K562 (cell line): Measurements from ENCODE around the gene HMBS. TPM values are rescaled to one million over a fixed set of nuclear protein-coding genes. Genes with fewer than 3 reads are reported as not detected.

Experiments
- ATAC-seq: fragments of 200-7000 bp; cut with Tn5 transposase; 3 replicates; pipeline ENCODE4 v1.9.1; 2020; ENCODE audit warnings: moderate library complexity
- BruUV-seq: library from RNA; stranded (reverse); fragments of 400-500 nt; replicated peaks from 2 replicates; lab custom pipeline; 2021; lab: Mats Ljungman, UMichigan
- CTCF ChIA-PET: fragments of 300-600 bp; formaldehyde crosslinking; extraction: SDS; loops from one replicate; lab custom pipeline; 2021; ENCODE audit warnings: low intra/inter-chr PET ratio; lab: Yijun Ruan, JAX
- POLR2A ChIA-PET: fragments of 300-600, 350-650 bp; sonication (Branson Sonifier 250); formaldehyde crosslinking; extraction: SDS; loops from one replicate; lab custom pipeline; 2021; ENCODE audit warnings: antibody characterized with exemption, inconsistent platforms; lab: Yijun Ruan, JAX
- DNase-seq, 4 experiments: peaks; one replicate each; pipeline versions ENCODE4 v3.0.0 to v3.0.0-alpha.2; 2011 to 2018; ENCODE audit warnings: low spot score in 3 of 4, mixed read lengths in 3 of 4; ENCODE audit errors: extremely low read depth in 1 of 4
- FAIRE-seq: peaks from 2 replicates; lab custom pipeline; 2011; peaks lifted over from hg19 to GRCh38; lab: Jason Lieb, UNC
- H2AFZ ChIP-seq: 2 replicates; pipeline ENCODE4 v1.6.0; 2011; ENCODE audit warnings: low read depth, low read length, control low read depth, inconsistent platforms
- H3K27ac ChIP-seq: fragments of 200-600 bp; 3 replicates; pipeline ENCODE4 v1.8.0; 2011; ENCODE audit warnings: low read depth, mild to moderate bottlenecking, control low read depth, inconsistent platforms, low read length, moderate library complexity, mixed read lengths; ENCODE audit errors: extremely low read depth
- H3K27me3 ChIP-seq, 2 experiments: fragments of 300-600 bp in 1 of 2; 2 replicates in 1 of 2; 3 replicates in 1 of 2; pipeline versions ENCODE4 v1.6.0 to v1.8.0; 2011; ENCODE audit warnings: inconsistent platforms in 2 of 2, low read length in 2 of 2, mild to moderate bottlenecking in 1 of 2, mixed read lengths in 1 of 2, moderate library complexity in 1 of 2; ENCODE audit not compliant: control insufficient read depth in 2 of 2, insufficient read depth in 2 of 2
- H3K36me3 ChIP-seq: fragments of 300-600 bp; 3 replicates; pipeline ENCODE4 v1.8.0; 2011; ENCODE audit warnings: mild to moderate bottlenecking, low read length, inconsistent platforms; ENCODE audit not compliant: control insufficient read depth, insufficient read depth
- H3K4me1 ChIP-seq, 2 experiments: fragments of 200-600 bp in 1 of 2; replicated peaks in 1 of 2; 2 replicates in 1 of 2; 3 replicates in 1 of 2; pipeline versions ENCODE4 v1.5.1 to v1.8.0; 2011; ENCODE audit warnings: inconsistent platforms in 2 of 2, low read length in 2 of 2, mild to moderate bottlenecking in 1 of 2, mixed read lengths in 1 of 2, moderate library complexity in 1 of 2; ENCODE audit not compliant: control insufficient read depth in 2 of 2, insufficient read depth in 2 of 2
- H3K4me2 ChIP-seq: 2 replicates; pipeline ENCODE4 v1.6.1; 2011; ENCODE audit warnings: low read length, control low read depth, inconsistent platforms, mixed read lengths; ENCODE audit not compliant: insufficient read depth
- H3K4me3 ChIP-seq: fragments of 200-600 bp; sonication (generic), shearing (Covaris generic); 2 replicates; pipeline ENCODE4 v1.5.1; 2016; ENCODE audit warnings: control low read depth, inconsistent platforms
- H3K79me2 ChIP-seq: fragments of 200-600 bp; 3 replicates; pipeline ENCODE4 v1.8.0; 2011; ENCODE audit warnings: low read length, inconsistent platforms; ENCODE audit not compliant: control insufficient read depth, insufficient read depth
- H3K9ac ChIP-seq, 2 experiments: 2 replicates each; pipeline versions ENCODE4 v1.6.0 to v1.6.1; 2011; ENCODE audit warnings: low read depth in 2 of 2, low read length in 2 of 2, control low read depth in 1 of 2, inconsistent platforms in 1 of 2, mild to moderate bottlenecking in 1 of 2, mixed read lengths in 1 of 2; ENCODE audit not compliant: insufficient read depth in 1 of 2
- H3K9me1 ChIP-seq: one replicate; pipeline ENCODE4 v1.6.0; 2011; ENCODE audit warnings: inconsistent platforms, mild to moderate bottlenecking, low read length, moderate library complexity; ENCODE audit not compliant: control insufficient read depth, insufficient read depth
- H3K9me3 ChIP-seq: replicated peaks from 2 replicates; pipeline ENCODE4 v1.5.1; 2011; ENCODE audit warnings: low read depth, low read length, inconsistent platforms; ENCODE audit not compliant: control insufficient read depth, insufficient read depth
- H4K20me1 ChIP-seq: replicated peaks from 2 replicates; pipeline ENCODE4 v1.6.1; 2011; ENCODE audit warnings: low read length, inconsistent platforms, mixed read lengths; ENCODE audit not compliant: control insufficient read depth, insufficient read depth
- CREM ChIP-seq: IDR thresholded peaks from 2 replicates; pipeline ENCODE4 v1.6.1; 2014; ENCODE audit warnings: antibody characterized with exemption, low read depth
- CXXC5 ChIP-seq: fragments of 250-450 bp; sonication (Bioruptor Pico); IDR thresholded peaks from 2 replicates; pipeline ENCODE4 v1.8.0; 2022; ENCODE audit warnings: inconsistent platforms, mild to moderate bottlenecking, moderate library complexity
- FOXK2 ChIP-seq, 2 experiments: fragments of 450-650 bp; IDR thresholded peaks in 1 of 2; conservative IDR thresholded peaks in 1 of 2; 2 replicates each; pipeline ENCODE4 v1.6.1; 2016; ENCODE audit warnings: low read depth in 2 of 2, mild to moderate bottlenecking in 1 of 2
- GABPB1 ChIP-seq: sonication (generic); formaldehyde crosslinking; IDR thresholded peaks from 2 replicates; pipeline ENCODE4 v1.8.0; 2022; ENCODE audit warnings: mild to moderate bottlenecking, missing genetic modification reagents
- GATA2 ChIP-seq: sonication (generic); formaldehyde crosslinking; IDR thresholded peaks from 2 replicates; pipeline ENCODE4 v1.4.0; 2020; ENCODE audit warnings: mild to moderate bottlenecking, missing genetic modification reagents
- HDAC1 ChIP-seq, 2 experiments: fragments of 450-650 bp; IDR thresholded peaks; 2 replicates each; pipeline ENCODE4 v1.6.1; 2016 to 2017; ENCODE audit warnings: inconsistent platforms in 1 of 2, mild to moderate bottlenecking in 1 of 2, moderate library complexity in 1 of 2
- JUND ChIP-seq, 2 experiments: IDR thresholded peaks; 2 replicates in 1 of 2; 3 replicates in 1 of 2; pipeline ENCODE4 v1.6.1; 2011; ENCODE audit warnings: borderline replicate concordance in 2 of 2, low read depth in 2 of 2, low read length in 2 of 2, improper control_type of control experiment in 1 of 2, missing biosample characterization in 1 of 2, missing genetic modification characterization in 1 of 2, missing genetic modification reagents in 1 of 2
- KDM1A ChIP-seq, 2 experiments: fragments of 450-650 bp; IDR thresholded peaks; 2 replicates each; pipeline ENCODE4 v1.6.1; 2016; ENCODE audit warnings: mild to moderate bottlenecking in 2 of 2
- KDM4B ChIP-seq, 2 experiments: fragments of 450-650 bp in 1 of 2; sonication (generic) in 1 of 2; IDR thresholded peaks; 2 replicates each; pipeline ENCODE4 v1.6.1; 2016 to 2017; ENCODE audit warnings: borderline replicate concordance in 2 of 2, antibody characterized with exemption in 1 of 2, low read depth in 1 of 2, mild to moderate bottlenecking in 1 of 2
- PHF21A ChIP-seq: fragments of 450-650 bp; IDR thresholded peaks from 2 replicates; pipeline ENCODE4 v1.6.1; 2017; ENCODE audit warnings: low read depth, borderline replicate concordance
- RB1 ChIP-seq: fragments of 450-650 bp; IDR thresholded peaks from 2 replicates; pipeline ENCODE4 v1.6.1; 2017; ENCODE audit warnings: low read depth, mild to moderate bottlenecking
- RCOR1 ChIP-seq, 2 experiments: IDR thresholded peaks; 2 replicates each; pipeline ENCODE4 v1.6.1; 2012; ENCODE audit warnings: low read depth in 2 of 2, low read length in 2 of 2, borderline replicate concordance in 1 of 2, improper control_type of control experiment in 1 of 2
- SLC30A9 ChIP-seq: fragments of 250-450 bp; sonication (Bioruptor Pico); IDR thresholded peaks from 2 replicates; pipeline ENCODE4 v1.8.0; 2022; ENCODE audit warnings: mild to moderate bottlenecking, moderate library complexity
- SPI1 ChIP-seq: IDR thresholded peaks from 2 replicates; pipeline ENCODE4 v1.6.1; 2011; ENCODE audit warnings: low read depth, low read length, control low read depth, borderline replicate concordance
- TAL1 ChIP-seq: fragments of 450-650 bp; IDR thresholded peaks from 2 replicates; pipeline ENCODE4 v1.6.1; 2016; ENCODE audit warnings: mild to moderate bottlenecking
- TBP ChIP-seq: optimal IDR thresholded peaks from 2 replicates; pipeline ENCODE3; 2011; ENCODE audit warnings: low read depth, low read length, improper control_type of control experiment
- TEAD1 ChIP-seq, 2 experiments: fragments of 450-650 bp in 1 of 2; sonication (generic) in 1 of 2; formaldehyde crosslinking; IDR thresholded peaks; 2 replicates each; pipeline versions ENCODE4 v1.4.0 to v1.8.0; 2020 to 2022; ENCODE audit warnings: mild to moderate bottlenecking in 2 of 2, missing genetic modification reagents in 1 of 2
- WGBS: fragments of 100-300 bp; shearing (Covaris generic); methylation state at CpG from one replicate; pipeline ENCODE4 v1.1.6; 2016; ENCODE audit warnings: low coverage, mixed read lengths; ENCODE audit not compliant: insufficient coverage; ENCODE audit errors: missing lambda C conversion rate; 5-methylcytosine and 5-hydroxymethylcytosine counted together
- in situ Hi-C: fragments of 300-500 bp; cut with MboI; formaldehyde crosslinking; loops from 4 replicates; pipeline ENCODE4 v1.15.0; 2018; ENCODE audit warnings: inconsistent platforms, mixed read lengths
- intact Hi-C: fragments of 100-400 bp; cut with micrococcal nuclease; formaldehyde crosslinking; loops from 2 replicates; pipeline ENCODE4 v1.14.2; 2022
- polyA plus RNA-seq, 8 experiments: library from polyadenylated mRNA; depleted of rRNA in 4 of 8; stranded (reverse) in 5 of 8; unstranded in 3 of 8; fragments of >200 nt; fragmentation: Nextera tagmentation in 2 of 8; fragmentation: Illumina TruSeq in 1 of 8; extraction: Ambion mirVana in 2 of 8; extraction: Trizol in 1 of 8; gene quantifications; 2 replicates each; pipeline versions ENCODE4 v1.2.1 to v1.2.3, GENCODE V29; 2011 to 2014; ENCODE audit warnings: inconsistent platforms in 1 of 8, missing spikeins in 1 of 8
- total RNA-seq, 7 experiments: library from RNA; depleted of rRNA in 6 of 7; stranded (reverse); fragments of >200 nt in 6 of 7; fragmentation: Illumina TruSeq in 2 of 7; extraction: Trizol in 2 of 7; gene quantifications; 2 replicates each; pipeline versions ENCODE4 v1.2.1 to v1.2.3, GENCODE V29; 2011 to 2021; ENCODE audit warnings: low replicate concordance in 1 of 7
- TF ChIP-seq, protein P1 (sequence below): fragments of 450-650 bp; IDR thresholded peaks from 2 replicates; pipeline ENCODE4 v1.6.1; 2017; ENCODE audit warnings: antibody characterized with exemption, mild to moderate bottlenecking

Gene HMBS
- total and polyA plus RNA-seq, 9 of the 15 experiments (the other 6 are each of a cell fraction or from before 2014, with no cell fraction given): 56.9 to 385 (median 286) TPM

DNA sequence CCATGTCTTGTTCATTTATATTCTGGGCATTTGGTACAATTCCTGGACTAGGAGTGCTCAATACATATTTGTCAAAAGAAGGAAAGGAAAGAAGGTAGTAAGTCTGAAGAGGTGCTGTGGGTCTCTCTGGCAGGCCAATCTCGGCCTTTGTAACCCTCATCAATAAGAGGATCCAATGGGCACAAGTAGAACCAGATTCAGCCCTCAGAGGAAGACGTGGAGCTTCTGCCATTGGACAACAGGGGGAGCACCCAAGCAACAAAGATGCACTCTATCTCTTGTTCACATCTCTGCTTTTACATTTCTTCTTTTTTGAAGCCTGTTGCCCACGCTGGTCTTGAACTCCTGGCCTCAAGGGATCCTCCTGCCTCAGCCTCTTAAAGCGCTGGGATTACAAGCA lies 19.3 kb upstream of the HMBS start:
- CTCF ChIA-PET: no interaction called here
- WGBS: 11% methylated on average over 4 of the region's 4 CpGs
- Histone ChIP-seq H3K9ac (no peak overlapping the region), H3K36me3 (peaks cover 25% of the 10 kb centered on the region), H3K4me3 (no peak overlapping the region), H3K79me2 (peaks cover 54% of the 10 kb centered on the region), H3K4me1 (peaks cover 16 to 24% of the 10 kb centered on the region in 2 experiments; a peak in 4 of 5 replicates), H2AFZ (0 out of 2 replicates have a peak overlapping the region, but pooled peaks have one; percentile 10), H3K9me3 (no peaks in the 10 kb centered on the region), H3K9me1 (no peaks in the 10 kb centered on the region), H3K27me3 (no peaks in the 10 kb centered on the region), H3K27ac (no peak overlapping the region; the same call in 2 of the 3 replicates), H3K4me2 (peak overlapping the region; percentile 86; the same call in 1 of the 2 replicates), H4K20me1 (no peaks in the 10 kb centered on the region)
- no TSS peak for BruUV-seq
- intact Hi-C loops: no loop called here
- peak; percentile 71 for ATAC-seq
- in situ Hi-C loops: no loop called here
- POLR2A ChIA-PET: interaction anchor here (0.9 to 4.0 kb wide), 4 partner anchors 9 to 428 kb away, joined by 3 to 68 read pairs (median 44); partner anchors contain the start of genes HMBS and HYOU1
- DNase-seq: peak; percentile 65 to 80 (median 70)
- FAIRE-seq: peak; percentile 85
- TF ChIP-seq KDM4B (IDR thresholded peaks at IDR 0.05; ENCODE audit: borderline replicate concordance in 2 of 2, low read depth in 1 of 2) (no peak), TAL1 (no peak), KDM1A (IDR thresholded peaks at IDR 0.05) (peak in 1 of 2 experiments; percentile 63), PHF21A (peak; percentile 96), CREM (peak; percentile 71), CXXC5 (CRISPR knock-in tag) (peak; percentile 13), GATA2 (CRISPR knock-in tag) (peak; percentile 91), SLC30A9 (no peak), RCOR1 (IDR thresholded peaks at IDR 0.05; ENCODE audit: borderline replicate concordance in 1 of 2, low read depth in 2 of 2, low read length in 2 of 2) (peak in 1 of 2 experiments; percentile 70; a peak in 1 of 4 replicates), FOXK2 (conservative IDR thresholded peaks at IDR 0.05 in 1 of 2, IDR thresholded peaks at IDR 0.05 in 1 of 2; ENCODE audit: low read depth in 2 of 2) (0 out of 4 replicates have a peak, but pooled peaks of 1 of the 2 experiments have one; percentile 38), GABPB1 (peak; percentile 32; the same call in 1 of the 2 replicates), TEAD1 (CRISPR knock-in tag; IDR thresholded peaks at IDR 0.05) (peak in 1 of 2 experiments; percentile 47; a peak in 1 of 4 replicates), JUND (IDR thresholded peaks at IDR 0.05; ENCODE audit: borderline replicate concordance, low read depth, low read length) (0 out of 2 replicates have a peak, but pooled peaks have one; percentile 19), JUND (tag; IDR thresholded peaks at IDR 0.05; ENCODE audit: borderline replicate concordance, low read depth, low read length) (no peak; the same call in 2 of the 3 replicates), TBP (peak; percentile 44), RB1 (0 out of 2 replicates have a peak, but pooled peaks have one; percentile 33), SPI1 (0 out of 2 replicates have a peak, but pooled peaks have one; percentile 15), HDAC1 (IDR thresholded peaks at IDR 0.05) (peak in 1 of 2 experiments; percentile 22; a peak in 1 of 4 replicates)
- TF ChIP-seq, protein P1, sequence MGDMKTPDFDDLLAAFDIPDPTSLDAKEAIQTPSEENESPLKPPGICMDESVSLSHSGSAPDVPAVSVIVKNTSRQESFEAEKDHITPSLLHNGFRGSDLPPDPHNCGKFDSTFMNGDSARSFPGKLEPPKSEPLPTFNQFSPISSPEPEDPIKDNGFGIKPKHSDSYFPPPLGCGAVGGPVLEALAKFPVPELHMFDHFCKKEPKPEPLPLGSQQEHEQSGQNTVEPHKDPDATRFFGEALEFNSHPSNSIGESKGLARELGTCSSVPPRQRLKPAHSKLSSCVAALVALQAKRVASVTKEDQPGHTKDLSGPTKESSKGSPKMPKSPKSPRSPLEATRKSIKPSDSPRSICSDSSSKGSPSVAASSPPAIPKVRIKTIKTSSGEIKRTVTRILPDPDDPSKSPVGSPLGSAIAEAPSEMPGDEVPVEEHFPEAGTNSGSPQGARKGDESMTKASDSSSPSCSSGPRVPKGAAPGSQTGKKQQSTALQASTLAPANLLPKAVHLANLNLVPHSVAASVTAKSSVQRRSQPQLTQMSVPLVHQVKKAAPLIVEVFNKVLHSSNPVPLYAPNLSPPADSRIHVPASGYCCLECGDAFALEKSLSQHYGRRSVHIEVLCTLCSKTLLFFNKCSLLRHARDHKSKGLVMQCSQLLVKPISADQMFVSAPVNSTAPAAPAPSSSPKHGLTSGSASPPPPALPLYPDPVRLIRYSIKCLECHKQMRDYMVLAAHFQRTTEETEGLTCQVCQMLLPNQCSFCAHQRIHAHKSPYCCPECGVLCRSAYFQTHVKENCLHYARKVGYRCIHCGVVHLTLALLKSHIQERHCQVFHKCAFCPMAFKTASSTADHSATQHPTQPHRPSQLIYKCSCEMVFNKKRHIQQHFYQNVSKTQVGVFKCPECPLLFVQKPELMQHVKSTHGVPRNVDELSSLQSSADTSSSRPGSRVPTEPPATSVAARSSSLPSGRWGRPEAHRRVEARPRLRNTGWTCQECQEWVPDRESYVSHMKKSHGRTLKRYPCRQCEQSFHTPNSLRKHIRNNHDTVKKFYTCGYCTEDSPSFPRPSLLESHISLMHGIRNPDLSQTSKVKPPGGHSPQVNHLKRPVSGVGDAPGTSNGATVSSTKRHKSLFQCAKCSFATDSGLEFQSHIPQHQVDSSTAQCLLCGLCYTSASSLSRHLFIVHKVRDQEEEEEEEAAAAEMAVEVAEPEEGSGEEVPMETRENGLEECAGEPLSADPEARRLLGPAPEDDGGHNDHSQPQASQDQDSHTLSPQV: peak; percentile 69; the same call in 1 of the 2 replicates
